Activated T-helper 17 cell treated with anti-CD3 and anti-CD28 coated beads, Interleukin-2, amount 50 U/mL, for 72 hours (primary cell): ENCODE results near the gene PCDH1. TPM values are rescaled to one million over a fixed set of nuclear protein-coding genes. Genes with fewer than 3 reads are reported as not detected.

Experiments
- ATAC-seq: fragments of 150-1000 bp; cut with Tn5 transposase; replicated peaks from 2 replicates; pipeline ENCODE4 v1.10.0; 2021; ENCODE audit warnings: mild to moderate bottlenecking, moderate library complexity
- H3K27ac Mint-ChIP-seq: one replicate; pipeline ENCODE4 v1.8.0; 2022; ENCODE audit warnings: mixed read lengths
- H3K27me3 Mint-ChIP-seq: one replicate; pipeline ENCODE4 v1.8.0; 2022; ENCODE audit warnings: mixed read lengths
- H3K36me3 Mint-ChIP-seq: one replicate; pipeline ENCODE4 v1.8.0; 2022; ENCODE audit warnings: low read depth, mild to moderate bottlenecking, mixed read lengths
- H3K4me1 Mint-ChIP-seq: one replicate; pipeline ENCODE4 v1.8.0; 2022; ENCODE audit warnings: mixed read lengths
- H3K4me3 Mint-ChIP-seq: one replicate; pipeline ENCODE4 v1.8.0; 2022; ENCODE audit warnings: mild to moderate bottlenecking, mixed read lengths
- H3K9me3 Mint-ChIP-seq: one replicate; pipeline ENCODE4 v1.8.0; 2022; ENCODE audit warnings: mixed read lengths
- total RNA-seq, 2 donors: library from RNA; stranded (reverse); gene quantifications; one replicate each; pipeline ENCODE4 v1.2.3, GENCODE V29; 2022

The PCDH1 gene
- total RNA-seq, 2 donors from 2014 or later = 0.64 TPM; not detected in 1

GRCh38 chr5:141872496-141873356 is 5.5 kb downstream of the PCDH1 start:
- peaks cover 6% of the 10 kb centered on the region for H3K4me1 Mint-ChIP-seq
- no peaks in the 10 kb centered on the region for H3K36me3 Mint-ChIP-seq
- H3K27me3 Mint-ChIP-seq = peaks cover 48% of the 10 kb centered on the region
- no peaks in the 10 kb centered on the region for H3K9me3 Mint-ChIP-seq
- no peak overlapping the region for H3K27ac Mint-ChIP-seq
- H3K4me3 Mint-ChIP-seq = no peak overlapping the region
- no peak for ATAC-seq

- H3K4me3 Mint-ChIP-seq = no peak overlapping the region
- no peaks in the 10 kb centered on the region for H3K36me3 Mint-ChIP-seq
- H3K9me3 Mint-ChIP-seq = no peaks in the 10 kb centered on the region
- no peak for ATAC-seq
- peaks cover under 1% of the 10 kb centered on the region for H3K4me1 Mint-ChIP-seq
- H3K27me3 Mint-ChIP-seq = peaks cover 42% of the 10 kb centered on the region
- no peak overlapping the region for H3K27ac Mint-ChIP-seq
These were observed 6.3 kb downstream of the PCDH1 start for GRCh38 chr5:141871870-141872269.

GRCh38 chr5:141870871-141871270 is 7.3 kb downstream of the PCDH1 start:
- Mint-ChIP-seq H3K4me1 (no peaks in the 10 kb centered on the region), H3K4me3 (no peak overlapping the region), H3K9me3 (no peaks in the 10 kb centered on the region), H3K27me3 (peaks cover 42% of the 10 kb centered on the region), H3K27ac (no peak overlapping the region), H3K36me3 (no peaks in the 10 kb centered on the region)
- ATAC-seq = no peak

- H3K27me3 Mint-ChIP-seq = peaks cover 35% of the 10 kb centered on the region
- H3K4me3 Mint-ChIP-seq = no peak overlapping the region
- no peaks in the 10 kb centered on the region for H3K4me1 Mint-ChIP-seq
- no peak for ATAC-seq
- no peak overlapping the region for H3K27ac Mint-ChIP-seq
- no peaks in the 10 kb centered on the region for H3K36me3 Mint-ChIP-seq
- H3K9me3 Mint-ChIP-seq = no peaks in the 10 kb centered on the region
These were observed 8.0 kb downstream of the PCDH1 start for GRCh38 chr5:141870228-141870627.

GRCh38 chr5:141869514-141869913 is 8.7 kb downstream of the PCDH1 start:
- Mint-ChIP-seq H3K4me3 (no peak overlapping the region), H3K36me3 (no peaks in the 10 kb centered on the region), H3K9me3 (no peaks in the 10 kb centered on the region), H3K27me3 (peaks cover 29% of the 10 kb centered on the region), H3K27ac (no peak overlapping the region), H3K4me1 (no peaks in the 10 kb centered on the region)
- ATAC-seq = no peak

- Mint-ChIP-seq H3K36me3 (no peaks in the 10 kb centered on the region), H3K4me3 (no peak overlapping the region), H3K9me3 (no peaks in the 10 kb centered on the region), H3K4me1 (no peaks in the 10 kb centered on the region), H3K27me3 (peaks cover 25% of the 10 kb centered on the region), H3K27ac (no peak overlapping the region)
- ATAC-seq = no peak
These were observed 9.2 kb downstream of the PCDH1 start for GRCh38 chr5:141869040-141869439.

GRCh38 chr5:141868541-141868940 is 9.7 kb downstream of the PCDH1 start:
- no peaks in the 10 kb centered on the region for H3K36me3 Mint-ChIP-seq
- no peak overlapping the region for H3K4me3 Mint-ChIP-seq
- ATAC-seq = no peak
- no peaks in the 10 kb centered on the region for H3K9me3 Mint-ChIP-seq
- H3K27ac Mint-ChIP-seq = no peak overlapping the region
- H3K4me1 Mint-ChIP-seq = no peaks in the 10 kb centered on the region
- H3K27me3 Mint-ChIP-seq = peaks cover 20% of the 10 kb centered on the region

GRCh38 chr5:141867651-141868050 is 10.6 kb downstream of the PCDH1 start:
- no peak overlapping the region for H3K4me3 Mint-ChIP-seq

GRCh38 chr5:141867139-141867538 is 11.1 kb downstream of the PCDH1 start:
- no peaks in the 10 kb centered on the region for H3K9me3 Mint-ChIP-seq
- H3K27ac Mint-ChIP-seq = no peak overlapping the region
- ATAC-seq = no peak
- H3K4me3 Mint-ChIP-seq = no peak overlapping the region
- H3K4me1 Mint-ChIP-seq = no peaks in the 10 kb centered on the region
- no peaks in the 10 kb centered on the region for H3K36me3 Mint-ChIP-seq
- peaks cover 16% of the 10 kb centered on the region for H3K27me3 Mint-ChIP-seq

More at GRCh38 chr5:141867651-141868050, 10.6 kb downstream of the PCDH1 start:
- Mint-ChIP-seq H3K9me3 (no peaks in the 10 kb centered on the region), H3K27me3 (peaks cover 18% of the 10 kb centered on the region), H3K4me1 (no peaks in the 10 kb centered on the region), H3K27ac (no peak overlapping the region), H3K36me3 (no peaks in the 10 kb centered on the region)
- ATAC-seq = no peak

GRCh38 chr5:141866096-141866495 is 12.1 kb downstream of the PCDH1 start:
- Mint-ChIP-seq H3K27me3 (peaks cover 16% of the 10 kb centered on the region), H3K9me3 (no peaks in the 10 kb centered on the region), H3K36me3 (no peaks in the 10 kb centered on the region), H3K27ac (no peak overlapping the region), H3K4me3 (no peak overlapping the region), H3K4me1 (no peaks in the 10 kb centered on the region)
- ATAC-seq = no peak

GRCh38 chr5:141865406-141865805 is 12.8 kb downstream of the PCDH1 start:
- no peaks in the 10 kb centered on the region for H3K36me3 Mint-ChIP-seq
- no peak overlapping the region for H3K27ac Mint-ChIP-seq
- H3K9me3 Mint-ChIP-seq = no peaks in the 10 kb centered on the region
- no peaks in the 10 kb centered on the region for H3K4me1 Mint-ChIP-seq
- ATAC-seq = no peak
- peaks cover 10% of the 10 kb centered on the region for H3K27me3 Mint-ChIP-seq
- no peak overlapping the region for H3K4me3 Mint-ChIP-seq

- Mint-ChIP-seq H3K9me3 (no peaks in the 10 kb centered on the region), H3K4me3 (no peak overlapping the region), H3K27ac (no peak overlapping the region), H3K36me3 (no peaks in the 10 kb centered on the region), H3K4me1 (no peaks in the 10 kb centered on the region), H3K27me3 (peaks cover 12% of the 10 kb centered on the region)
- ATAC-seq = no peak
These were observed 13.5 kb downstream of the PCDH1 start for GRCh38 chr5:141864371-141865370.

GRCh38 chr5:141863569-141864178 is 14.5 kb downstream of the PCDH1 start:
- H3K9me3 Mint-ChIP-seq = no peaks in the 10 kb centered on the region
- no peak for ATAC-seq
- no peak overlapping the region for H3K27ac Mint-ChIP-seq

GRCh38 chr5:141862936-141863543 is 15.2 kb downstream of the PCDH1 start:
- no peak for ATAC-seq
- no peaks in the 10 kb centered on the region for H3K4me1 Mint-ChIP-seq
- no peak overlapping the region for H3K27ac Mint-ChIP-seq
- H3K4me3 Mint-ChIP-seq = no peak overlapping the region
- no peaks in the 10 kb centered on the region for H3K9me3 Mint-ChIP-seq
- H3K36me3 Mint-ChIP-seq = no peaks in the 10 kb centered on the region
- H3K27me3 Mint-ChIP-seq = peaks cover 16% of the 10 kb centered on the region

More at GRCh38 chr5:141863569-141864178, 14.5 kb downstream of the PCDH1 start:
- Mint-ChIP-seq H3K4me3 (no peak overlapping the region), H3K27me3 (peaks cover 16% of the 10 kb centered on the region), H3K36me3 (no peaks in the 10 kb centered on the region), H3K4me1 (no peaks in the 10 kb centered on the region)
